AG04450 (cell line): ENCODE measurements around the gene UBL4A. TPM values are rescaled to one million over a fixed set of nuclear protein-coding genes. Genes with fewer than 3 reads are reported as not detected.
A peak's percentile ranks its signal among the peaks of the same experiment; 100 is the strongest.

Experiments
- CTCF ChIA-PET: fragments of 300-600, 350-600 bp; formaldehyde crosslinking; extraction: SDS; loops from one replicate; lab custom pipeline; 2022; ENCODE audit warnings: antibody characterized with exemption, inconsistent platforms; lab: Charles Lee
- POLR2A ChIA-PET: fragments of 350-600 bp; formaldehyde crosslinking; extraction: SDS; loops from one replicate; lab custom pipeline; 2021; ENCODE audit warnings: antibody characterized with exemption, inconsistent platforms; lab: Yijun Ruan, JAX
- DNase-seq: peaks from one replicate; pipeline ENCODE4 v3.0.0-alpha.2; 2011; ENCODE audit warnings: low read depth, low spot score
- H3K27ac ChIP-seq: one replicate; pipeline ENCODE4 v1.5.1; 2012; ENCODE audit warnings: low read depth, low read length, control low read depth
- H3K27me3 ChIP-seq: one replicate; pipeline ENCODE4 v1.6.0; 2012; ENCODE audit warnings: low read length; ENCODE audit not compliant: control insufficient read depth, insufficient read depth
- H3K4me3 ChIP-seq: 2 replicates; pipeline ENCODE4 v1.5.1; 2011; ENCODE audit warnings: mild to moderate bottlenecking, low read depth, low read length, control low read depth
- H3K9me3 ChIP-seq: 2 replicates; pipeline ENCODE4 v1.5.1; 2012; ENCODE audit warnings: low read length; ENCODE audit not compliant: control insufficient read depth, insufficient read depth
- CTCF ChIP-seq: IDR thresholded peaks from 2 replicates; pipeline ENCODE4 v1.5.1; 2011; ENCODE audit warnings: low read depth, low read length, control low read depth, inconsistent platforms
- polyA plus RNA-seq: library from polyadenylated mRNA; depleted of rRNA; stranded (reverse); fragments of >200 nt; gene quantifications from 2 replicates; pipeline ENCODE4 v1.2.3, GENCODE V29; 2011

UBL4A gene
- polyA plus RNA-seq, 1 experiment, result 17.4 TPM

- Histone ChIP-seq H3K27me3 (no peaks in the 10 kb centered on the region), H3K27ac (peak overlapping the region; percentile 73), H3K4me3 (peak overlapping the region; percentile 38), H3K9me3 (no peaks in the 10 kb centered on the region)
- ChIA-PET CTCF (no interaction called here), POLR2A (no interaction called here)
- no peak for DNase-seq
- TF ChIP-seq CTCF, result no peak
Measured at GRCh38 chrX:154443479-154443910, 42.9 kb downstream of the UBL4A start.

GRCh38 chrX:154441984-154442707 lies 44.3 kb downstream of the UBL4A start:
- no peaks in the 10 kb centered on the region for H3K9me3 ChIP-seq
- H3K27ac ChIP-seq, result no peak overlapping the region
- POLR2A ChIA-PET, result no interaction called here
- no peak overlapping the region for H3K4me3 ChIP-seq
- no peak for TF ChIP-seq CTCF
- H3K27me3 ChIP-seq, result no peaks in the 10 kb centered on the region
- no peak for DNase-seq
- CTCF ChIA-PET, result no interaction called here

- DNase-seq, result no peak
- TF ChIP-seq CTCF, result no peak
- ChIA-PET CTCF (no interaction called here), POLR2A (no interaction called here)
- Histone ChIP-seq H3K9me3 (no peaks in the 10 kb centered on the region), H3K4me3 (no peak overlapping the region), H3K27me3 (no peaks in the 10 kb centered on the region), H3K27ac (no peak overlapping the region)
Measured at GRCh38 chrX:154441564-154441963, 44.9 kb downstream of the UBL4A start.

GRCh38 chrX:154440623-154441357 lies 45.6 kb downstream of the UBL4A start:
- Histone ChIP-seq H3K27ac (no peak overlapping the region), H3K9me3 (no peaks in the 10 kb centered on the region), H3K27me3 (no peaks in the 10 kb centered on the region), H3K4me3 (no peak overlapping the region)
- ChIA-PET POLR2A (no interaction called here), CTCF (no interaction called here)
- DNase-seq, result no peak
- TF ChIP-seq CTCF, result no peak

- no peaks in the 10 kb centered on the region for H3K9me3 ChIP-seq
- no peak overlapping the region for H3K4me3 ChIP-seq
- ChIA-PET POLR2A (no interaction called here), CTCF (no interaction called here)
- no peak for DNase-seq
- H3K27ac ChIP-seq, result no peak overlapping the region
- H3K27me3 ChIP-seq, result no peaks in the 10 kb centered on the region
- no peak for TF ChIP-seq CTCF
Measured at GRCh38 chrX:154439841-154440240, 46.6 kb downstream of the UBL4A start.
